ENCODE results near the gene CDC42EP5.
"Not testable (repeated sequence)": the region's sequence is repeated elsewhere in the genome, so short reads cannot be mapped to it uniquely, and the experiment has no call there.

CDC42EP5 gene

GRCh38 chr19:54473071-54473891, at the start of gene CDC42EP5:
CDC42EP5 (minus strand) TSS chr19:54473296; CDS start chr19:54465547, 7,749 bp downstream.
- DNase-seq (ENCODE audit: low read depth in 2 of 2) = no peak

GRCh38 chr19:54521860-54522513, 48.9 kb upstream of the CDC42EP5 start:
- no peak for DNase-seq (ENCODE audit: low read depth in 2 of 2)

GRCh38 chr19:54521022-54521859, 48.1 kb upstream of the CDC42EP5 start:
- no peak for DNase-seq (ENCODE audit: low read depth in 2 of 2)

GRCh38 chr19:54518844-54519243, 45.7 kb upstream of the CDC42EP5 start:
- DNase-seq (ENCODE audit: low read depth in 2 of 2) = no peak

GRCh38 chr19:54517483-54517882, 44.4 kb upstream of the CDC42EP5 start:
- DNase-seq (ENCODE audit: low read depth in 2 of 2) = no peak

GRCh38 chr19:54515156-54515555, 42.1 kb upstream of the CDC42EP5 start:
- no peak for DNase-seq (ENCODE audit: low read depth in 2 of 2)

- DNase-seq (ENCODE audit: low read depth in 2 of 2) = not testable (repeated sequence)
Observed at GRCh38 chr19:54509200-54509940, 36.3 kb upstream of the CDC42EP5 start.

- not testable (repeated sequence) for DNase-seq (ENCODE audit: low read depth in 2 of 2)
Observed at GRCh38 chr19:54508487-54508886, 35.4 kb upstream of the CDC42EP5 start.

GRCh38 chr19:54507824-54508223, 34.7 kb upstream of the CDC42EP5 start:
- no peak for DNase-seq (ENCODE audit: low read depth in 2 of 2)

GRCh38 chr19:54507038-54507717, 34.1 kb upstream of the CDC42EP5 start:
- not testable (repeated sequence) for DNase-seq (ENCODE audit: low read depth in 2 of 2)

GRCh38 chr19:54506079-54506478, 33.0 kb upstream of the CDC42EP5 start:
- DNase-seq (ENCODE audit: low read depth in 2 of 2) = no peak

- DNase-seq (ENCODE audit: low read depth in 2 of 2) = not testable (repeated sequence)
Observed at GRCh38 chr19:54505542-54505941, 32.4 kb upstream of the CDC42EP5 start.

GRCh38 chr19:54502518-54503048, 29.5 kb upstream of the CDC42EP5 start, which contains the start of gene LAIR2:
LAIR2 (plus strand) TSS chr19:54502831; CDS start chr19:54502919, 88 bp downstream.
- no peak for DNase-seq (ENCODE audit: low read depth in 2 of 2)

GRCh38 chr19:54498451-54498772, 25.3 kb upstream of the CDC42EP5 start:
- not testable (repeated sequence) for DNase-seq (ENCODE audit: low read depth in 2 of 2)

- not testable (repeated sequence) for DNase-seq (ENCODE audit: low read depth in 2 of 2)
Observed at GRCh38 chr19:54497747-54498450, 24.8 kb upstream of the CDC42EP5 start.

- DNase-seq (ENCODE audit: low read depth in 2 of 2) = not testable (repeated sequence)
Observed at GRCh38 chr19:54495284-54495683, 22.2 kb upstream of the CDC42EP5 start.

GRCh38 chr19:54493967-54494585, 21.0 kb upstream of the CDC42EP5 start:
- no peak for DNase-seq (ENCODE audit: low read depth in 2 of 2)

GRCh38 chr19:54493056-54493455, 20.0 kb upstream of the CDC42EP5 start:
- not testable (repeated sequence) for DNase-seq (ENCODE audit: low read depth in 2 of 2)

GRCh38 chr19:54492568-54492967, 19.5 kb upstream of the CDC42EP5 start:
- no peak for DNase-seq (ENCODE audit: low read depth in 2 of 2)

Data from activated CD8-positive, alpha-beta memory T cell treated with anti-CD3 and anti-CD28 coated beads for 4 hours (primary cell).